ENCODE measurements around the gene TTLL7.

- TF ChIP-seq, protein P1, sequence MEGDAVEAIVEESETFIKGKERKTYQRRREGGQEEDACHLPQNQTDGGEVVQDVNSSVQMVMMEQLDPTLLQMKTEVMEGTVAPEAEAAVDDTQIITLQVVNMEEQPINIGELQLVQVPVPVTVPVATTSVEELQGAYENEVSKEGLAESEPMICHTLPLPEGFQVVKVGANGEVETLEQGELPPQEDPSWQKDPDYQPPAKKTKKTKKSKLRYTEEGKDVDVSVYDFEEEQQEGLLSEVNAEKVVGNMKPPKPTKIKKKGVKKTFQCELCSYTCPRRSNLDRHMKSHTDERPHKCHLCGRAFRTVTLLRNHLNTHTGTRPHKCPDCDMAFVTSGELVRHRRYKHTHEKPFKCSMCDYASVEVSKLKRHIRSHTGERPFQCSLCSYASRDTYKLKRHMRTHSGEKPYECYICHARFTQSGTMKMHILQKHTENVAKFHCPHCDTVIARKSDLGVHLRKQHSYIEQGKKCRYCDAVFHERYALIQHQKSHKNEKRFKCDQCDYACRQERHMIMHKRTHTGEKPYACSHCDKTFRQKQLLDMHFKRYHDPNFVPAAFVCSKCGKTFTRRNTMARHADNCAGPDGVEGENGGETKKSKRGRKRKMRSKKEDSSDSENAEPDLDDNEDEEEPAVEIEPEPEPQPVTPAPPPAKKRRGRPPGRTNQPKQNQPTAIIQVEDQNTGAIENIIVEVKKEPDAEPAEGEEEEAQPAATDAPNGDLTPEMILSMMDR (IDR thresholded peaks at IDR 0.05) = no peak
- no peak for TF ChIP-seq POLR2A (IDR thresholded peaks at IDR 0.05)
Measured at GRCh38 chr1:83934550-83934949, 64.4 kb downstream of the TTLL7 start.

Measured in esophagus squamous epithelium (tissue), 4 donors.